HEK293 (cell line): ENCODE data around the gene HOXA10.

Experiments
- CTCF ChIA-PET: fragments of 350-600 bp; formaldehyde crosslinking; extraction: SDS; loops from one replicate; lab custom pipeline; 2021; ENCODE audit warnings: antibody characterized with exemption; lab: Yijun Ruan, JAX
- POLR2A ChIA-PET: fragments of 300-600 bp; formaldehyde crosslinking; extraction: SDS; loops from one replicate; lab custom pipeline; 2020; ENCODE audit warnings: antibody characterized with exemption, inconsistent platforms; lab: Yijun Ruan, JAX
- H3K27ac ChIP-seq: fragments of 200-500 bp; sonication (Bioruptor generic); 2 replicates; pipeline ENCODE4 v1.5.1; 2014; ENCODE audit warnings: low read depth, low read length, control low read depth, inconsistent platforms; ENCODE audit errors: extremely low read depth
- H3K36me3 ChIP-seq, 2 experiments: fragments of 200-500 bp in 1 of 2; sonication (Bioruptor generic) in 1 of 2; 1 replicate in 1 of 2; 2 replicates in 1 of 2; pipeline ENCODE4 v1.5.1; 2014 to 2017; ENCODE audit warnings: inconsistent platforms in 2 of 2, low read length in 2 of 2; ENCODE audit not compliant: control insufficient read depth in 2 of 2, insufficient read depth in 1 of 2
- H3K4me1 ChIP-seq: fragments of 200-500 bp; sonication (Bioruptor generic); 2 replicates; pipeline ENCODE4 v1.5.1; 2014; ENCODE audit warnings: mild to moderate bottlenecking, low read length, inconsistent platforms; ENCODE audit not compliant: control insufficient read depth, insufficient read depth
- H3K4me3 ChIP-seq: 2 replicates; pipeline ENCODE4 v1.5.1; 2011; ENCODE audit warnings: low read depth, mild to moderate bottlenecking, control low read depth, low read length, moderate library complexity
- H3K9me3 ChIP-seq: fragments of 200-500 bp; sonication (Bioruptor generic); 2 replicates; pipeline ENCODE4 v1.5.1; 2014; ENCODE audit warnings: low read depth, low read length, inconsistent platforms; ENCODE audit not compliant: control insufficient read depth, insufficient read depth
- FEZF1 ChIP-seq: fragments of 450-650 bp; formaldehyde crosslinking; IDR thresholded peaks from 2 replicates; pipeline ENCODE4 v1.5.1; 2016; ENCODE audit warnings: missing biosample characterization, missing genetic modification characterization
- GLI2 ChIP-seq: fragments of 450-650 bp; formaldehyde crosslinking; IDR thresholded peaks from 2 replicates; pipeline ENCODE4; 2017; ENCODE audit warnings: missing biosample characterization, missing genetic modification characterization, low read depth, borderline replicate concordance
- HOXC10 ChIP-seq: sonication (generic); formaldehyde crosslinking; IDR thresholded peaks from 2 replicates; pipeline ENCODE4 v1.8.1; 2023; ENCODE audit warnings: mild to moderate bottlenecking, missing genetic modification reagents
- IKZF3 ChIP-seq: fragments of 450-650 bp; IDR thresholded peaks from 2 replicates; pipeline ENCODE4 v1.5.0; 2018; ENCODE audit warnings: missing biosample characterization, mild to moderate bottlenecking, missing genetic modification characterization, moderate library complexity
- OSR2 ChIP-seq: fragments of 450-650 bp; formaldehyde crosslinking; IDR thresholded peaks from 2 replicates; pipeline ENCODE4 v1.5.1; 2016; ENCODE audit warnings: missing biosample characterization, missing genetic modification characterization
- PRDM1 ChIP-seq: fragments of 450-650 bp; formaldehyde crosslinking; IDR thresholded peaks from 2 replicates; pipeline ENCODE4; 2016; ENCODE audit warnings: missing biosample characterization, missing genetic modification characterization
- WT1 ChIP-seq: fragments of 450-650 bp; formaldehyde crosslinking; IDR thresholded peaks from 2 replicates; pipeline ENCODE4 v1.5.1; 2016; ENCODE audit warnings: missing biosample characterization, missing genetic modification characterization
- ZFP3 ChIP-seq: fragments of 450-650 bp; formaldehyde crosslinking; IDR thresholded peaks from 2 replicates; pipeline ENCODE4 v1.5.1; 2016; ENCODE audit warnings: low read depth, missing biosample characterization, missing genetic modification characterization
- ZNF10 ChIP-seq: fragments of 450-650 bp; formaldehyde crosslinking; IDR thresholded peaks from 2 replicates; pipeline ENCODE4 v1.5.1; 2017; ENCODE audit warnings: missing biosample characterization, missing genetic modification characterization
- ZNF2 ChIP-seq: fragments of 450-650 bp; formaldehyde crosslinking; IDR thresholded peaks from 2 replicates; pipeline ENCODE4 v1.5.1; 2016; ENCODE audit warnings: missing biosample characterization, missing genetic modification characterization
- ZNF23 ChIP-seq: fragments of 450-650 bp; formaldehyde crosslinking; IDR thresholded peaks from 2 replicates; pipeline ENCODE4 v1.5.1; 2016; ENCODE audit warnings: missing biosample characterization, missing genetic modification characterization, borderline replicate concordance
- ZNF239 ChIP-seq: fragments of 450-650 bp; formaldehyde crosslinking; IDR thresholded peaks from 2 replicates; pipeline ENCODE4 v1.5.1; 2016; ENCODE audit warnings: missing biosample characterization, missing genetic modification characterization
- ZNF366 ChIP-seq: fragments of 450-650 bp; formaldehyde crosslinking; conservative IDR thresholded peaks from 2 replicates; pipeline ENCODE4 v1.5.1; 2016; ENCODE audit warnings: missing biosample characterization, missing genetic modification characterization
- ZNF596 ChIP-seq: fragments of 450-650 bp; IDR thresholded peaks from 2 replicates; pipeline ENCODE4 v1.5.0; 2018; ENCODE audit warnings: missing biosample characterization, mild to moderate bottlenecking, missing genetic modification characterization, moderate library complexity
- ZNF600 ChIP-seq: fragments of 450-650 bp; formaldehyde crosslinking; IDR thresholded peaks from 2 replicates; pipeline ENCODE4 v1.5.1; 2016; ENCODE audit warnings: missing biosample characterization, missing genetic modification characterization
- ZNF610 ChIP-seq: fragments of 450-650 bp; formaldehyde crosslinking; IDR thresholded peaks from 2 replicates; pipeline ENCODE4 v1.5.1; 2016; ENCODE audit warnings: missing biosample characterization, missing genetic modification characterization, borderline replicate concordance
- ZNF623 ChIP-seq: fragments of 450-650 bp; formaldehyde crosslinking; IDR thresholded peaks from 2 replicates; pipeline ENCODE4 v1.5.1; 2016; ENCODE audit warnings: missing biosample characterization, missing genetic modification characterization
- ZNF791 ChIP-seq: fragments of 450-650 bp; formaldehyde crosslinking; IDR thresholded peaks from 2 replicates; pipeline ENCODE4 v1.5.1; 2016; ENCODE audit warnings: missing biosample characterization, missing genetic modification characterization
- ZSCAN30 ChIP-seq: fragments of 450-650 bp; IDR thresholded peaks from 2 replicates; pipeline ENCODE4 v1.5.1; 2018; ENCODE audit warnings: missing biosample characterization, mild to moderate bottlenecking, missing genetic modification characterization, moderate library complexity
- TF ChIP-seq, protein P1 (sequence below): fragments of 450-650 bp; formaldehyde crosslinking; IDR thresholded peaks from 2 replicates; pipeline ENCODE4 v1.5.1; 2016; ENCODE audit warnings: missing biosample characterization, missing genetic modification characterization
- TF ChIP-seq, protein P2 (sequence below): fragments of 450-650 bp; formaldehyde crosslinking; IDR thresholded peaks from 2 replicates; pipeline ENCODE4 v1.5.1; 2016; ENCODE audit warnings: missing biosample characterization, missing genetic modification characterization
- TF ChIP-seq, protein P3 (sequence below): fragments of 450-650 bp; formaldehyde crosslinking; IDR thresholded peaks from 2 replicates; pipeline ENCODE4 v1.5.1; 2016; ENCODE audit warnings: missing biosample characterization, missing genetic modification characterization, borderline replicate concordance
- TF ChIP-seq, protein P4 (sequence below): fragments of 450-650 bp; formaldehyde crosslinking; IDR thresholded peaks from 2 replicates; pipeline ENCODE4 v1.5.1; 2016; ENCODE audit warnings: missing biosample characterization, missing genetic modification characterization

Gene HOXA10

DNA sequence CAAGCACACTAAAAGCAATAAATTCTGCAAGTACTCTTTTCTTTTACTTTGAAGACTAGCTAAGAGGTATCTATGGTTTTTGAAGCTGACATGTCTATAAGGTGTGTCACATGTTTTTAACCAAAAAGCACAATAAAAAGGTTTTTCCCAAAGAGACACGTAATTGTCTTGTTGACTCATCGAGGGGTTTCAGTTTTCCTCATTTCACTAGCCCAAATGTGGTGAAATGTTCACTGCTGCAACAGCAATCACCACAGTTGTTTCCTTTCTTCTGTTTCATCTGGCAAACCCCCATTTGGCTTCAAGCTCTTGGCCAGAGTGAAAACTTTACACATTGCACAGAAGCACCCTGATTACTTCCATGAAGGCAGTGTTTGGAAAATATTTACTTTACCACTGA is 39.7 kb downstream of the HOXA10 start (continued):
- TF ChIP-seq, protein P1, sequence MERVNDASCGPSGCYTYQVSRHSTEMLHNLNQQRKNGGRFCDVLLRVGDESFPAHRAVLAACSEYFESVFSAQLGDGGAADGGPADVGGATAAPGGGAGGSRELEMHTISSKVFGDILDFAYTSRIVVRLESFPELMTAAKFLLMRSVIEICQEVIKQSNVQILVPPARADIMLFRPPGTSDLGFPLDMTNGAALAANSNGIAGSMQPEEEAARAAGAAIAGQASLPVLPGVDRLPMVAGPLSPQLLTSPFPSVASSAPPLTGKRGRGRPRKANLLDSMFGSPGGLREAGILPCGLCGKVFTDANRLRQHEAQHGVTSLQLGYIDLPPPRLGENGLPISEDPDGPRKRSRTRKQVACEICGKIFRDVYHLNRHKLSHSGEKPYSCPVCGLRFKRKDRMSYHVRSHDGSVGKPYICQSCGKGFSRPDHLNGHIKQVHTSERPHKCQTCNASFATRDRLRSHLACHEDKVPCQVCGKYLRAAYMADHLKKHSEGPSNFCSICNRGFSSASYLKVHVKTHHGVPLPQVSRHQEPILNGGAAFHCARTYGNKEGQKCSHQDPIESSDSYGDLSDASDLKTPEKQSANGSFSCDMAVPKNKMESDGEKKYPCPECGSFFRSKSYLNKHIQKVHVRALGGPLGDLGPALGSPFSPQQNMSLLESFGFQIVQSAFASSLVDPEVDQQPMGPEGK (tag by site-specific recombination): peak; percentile 41; the same call in 1 of the 2 replicates
- TF ChIP-seq ZNF623 (tag by site-specific recombination) (no peak), ZFP3 (tag by site-specific recombination) (no peak), PRDM1 (tag by site-specific recombination) (peak; percentile 57), ZNF2 (tag by site-specific recombination) (no peak)
- TF ChIP-seq, all 188 proteins: peak for 20

DNA sequence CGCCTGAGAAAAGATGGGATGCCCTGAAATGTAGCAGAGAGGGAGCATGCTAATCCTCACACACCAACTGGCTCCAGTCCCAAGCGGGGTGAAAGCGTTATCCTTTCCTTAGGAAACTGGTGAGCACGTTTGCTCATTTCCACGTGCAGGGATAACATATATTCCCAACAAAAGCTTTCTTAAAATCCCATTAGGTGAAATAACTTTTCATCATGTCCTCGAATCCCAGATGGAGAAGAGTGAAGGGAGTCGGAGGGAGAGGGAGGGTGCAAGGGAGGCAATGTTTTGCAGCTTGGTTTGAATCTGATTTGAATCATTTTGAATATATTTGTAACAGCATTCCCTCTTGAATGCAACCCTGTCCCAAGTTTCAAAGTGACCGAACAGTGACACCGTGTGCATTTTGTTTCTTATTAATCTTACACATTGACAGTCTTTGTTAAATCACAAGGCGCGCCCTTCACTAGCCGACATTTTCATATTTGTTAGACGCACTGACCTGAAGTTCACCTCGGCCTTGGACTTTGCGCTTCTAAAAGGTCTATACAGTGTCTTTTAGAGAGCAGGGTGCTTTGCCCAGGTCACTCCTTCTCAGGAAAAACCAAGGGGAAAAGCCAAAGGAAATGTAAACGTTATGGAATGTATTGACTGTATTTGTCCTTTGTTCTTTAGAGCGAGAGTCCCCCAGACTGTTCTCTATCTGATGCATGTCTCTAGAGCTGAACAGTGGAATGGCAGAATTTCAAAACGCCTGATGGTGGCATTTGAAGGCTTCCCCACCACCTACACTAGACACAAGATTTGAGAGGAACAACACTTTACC is 40.5 kb downstream of the HOXA10 start:
- H3K27ac ChIP-seq: peak overlapping the region; percentile 56; the same call in 1 of the 2 replicates
- CTCF ChIA-PET: interaction anchor here (0.8 to 1.9 kb wide), 6 partner anchors 10 to 764 kb away, joined by 3 to 7 read pairs (median 4); partner anchors contain the start of gene HOXA5
- no peaks in the 10 kb centered on the region for H3K9me3 ChIP-seq
- peaks cover 66% of the 10 kb centered on the region for H3K4me1 ChIP-seq
- H3K36me3 ChIP-seq: peaks cover 4 to 10% of the 10 kb centered on the region in 2 experiments; a peak in 1 of 3 replicates
- TF ChIP-seq ZNF791 (tag by site-specific recombination): no peak
- no peak for TF ChIP-seq GLI2 (tag by site-specific recombination)
- peak; percentile 52 for TF ChIP-seq WT1 (tag by site-specific recombination)
- no peak for TF ChIP-seq OSR2 (tag by site-specific recombination)
- peak; percentile 43; the same call in 1 of the 2 replicates for TF ChIP-seq ZNF596 (tag by site-specific recombination)
- TF ChIP-seq HOXC10 (CRISPR knock-in tag): no peak
- TF ChIP-seq, protein P2, sequence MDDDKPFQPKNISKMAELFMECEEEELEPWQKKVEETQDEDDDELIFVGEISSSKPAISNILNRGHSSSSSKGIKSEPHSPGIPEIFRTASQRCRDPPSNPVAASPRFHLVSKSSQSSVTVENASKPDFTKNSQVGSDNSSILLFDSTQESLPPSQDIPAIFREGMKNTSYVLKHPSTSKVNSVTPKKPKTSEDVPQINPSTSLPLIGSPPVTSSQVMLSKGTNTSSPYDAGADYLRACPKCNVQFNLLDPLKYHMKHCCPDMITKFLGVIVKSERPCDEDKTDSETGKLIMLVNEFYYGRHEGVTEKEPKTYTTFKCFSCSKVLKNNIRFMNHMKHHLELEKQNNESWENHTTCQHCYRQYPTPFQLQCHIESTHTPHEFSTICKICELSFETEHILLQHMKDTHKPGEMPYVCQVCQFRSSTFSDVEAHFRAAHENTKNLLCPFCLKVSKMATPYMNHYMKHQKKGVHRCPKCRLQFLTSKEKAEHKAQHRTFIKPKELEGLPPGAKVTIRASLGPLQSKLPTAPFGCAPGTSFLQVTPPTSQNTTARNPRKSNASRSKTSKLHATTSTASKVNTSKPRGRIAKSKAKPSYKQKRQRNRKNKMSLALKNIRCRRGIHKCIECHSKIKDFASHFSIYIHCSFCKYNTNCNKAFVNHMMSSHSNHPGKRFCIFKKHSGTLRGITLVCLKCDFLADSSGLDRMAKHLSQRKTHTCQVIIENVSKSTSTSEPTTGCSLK (tag by site-specific recombination): no peak
- TF ChIP-seq ZNF10 (tag by site-specific recombination): no peak
- peak; percentile 63; the same call in 1 of the 2 replicates for TF ChIP-seq PRDM1 (tag by site-specific recombination)
- TF ChIP-seq, protein P3, sequence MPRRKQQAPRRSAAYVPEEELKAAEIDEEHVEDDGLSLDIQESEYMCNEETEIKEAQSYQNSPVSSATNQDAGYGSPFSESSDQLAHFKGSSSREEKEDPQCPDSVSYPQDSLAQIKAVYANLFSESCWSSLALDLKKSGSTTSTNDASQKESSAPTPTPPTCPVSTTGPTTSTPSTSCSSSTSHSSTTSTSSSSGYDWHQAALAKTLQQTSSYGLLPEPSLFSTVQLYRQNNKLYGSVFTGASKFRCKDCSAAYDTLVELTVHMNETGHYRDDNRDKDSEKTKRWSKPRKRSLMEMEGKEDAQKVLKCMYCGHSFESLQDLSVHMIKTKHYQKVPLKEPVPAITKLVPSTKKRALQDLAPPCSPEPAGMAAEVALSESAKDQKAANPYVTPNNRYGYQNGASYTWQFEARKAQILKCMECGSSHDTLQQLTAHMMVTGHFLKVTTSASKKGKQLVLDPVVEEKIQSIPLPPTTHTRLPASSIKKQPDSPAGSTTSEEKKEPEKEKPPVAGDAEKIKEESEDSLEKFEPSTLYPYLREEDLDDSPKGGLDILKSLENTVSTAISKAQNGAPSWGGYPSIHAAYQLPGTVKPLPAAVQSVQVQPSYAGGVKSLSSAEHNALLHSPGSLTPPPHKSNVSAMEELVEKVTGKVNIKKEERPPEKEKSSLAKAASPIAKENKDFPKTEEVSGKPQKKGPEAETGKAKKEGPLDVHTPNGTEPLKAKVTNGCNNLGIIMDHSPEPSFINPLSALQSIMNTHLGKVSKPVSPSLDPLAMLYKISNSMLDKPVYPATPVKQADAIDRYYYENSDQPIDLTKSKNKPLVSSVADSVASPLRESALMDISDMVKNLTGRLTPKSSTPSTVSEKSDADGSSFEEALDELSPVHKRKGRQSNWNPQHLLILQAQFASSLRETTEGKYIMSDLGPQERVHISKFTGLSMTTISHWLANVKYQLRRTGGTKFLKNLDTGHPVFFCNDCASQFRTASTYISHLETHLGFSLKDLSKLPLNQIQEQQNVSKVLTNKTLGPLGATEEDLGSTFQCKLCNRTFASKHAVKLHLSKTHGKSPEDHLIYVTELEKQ (tag by site-specific recombination): no peak
- peak; percentile 80 for TF ChIP-seq FEZF1
- peak; percentile 75 for TF ChIP-seq IKZF3 (tag by site-specific recombination)
- 0 out of 2 replicates have a peak, but pooled peaks have one; percentile 6 for TF ChIP-seq ZSCAN30 (tag by site-specific recombination)
- no peak for TF ChIP-seq ZFP3 (tag by site-specific recombination)
- no peak for TF ChIP-seq ZNF23 (tag by site-specific recombination)
- no peak for TF ChIP-seq ZNF239 (tag by site-specific recombination)
- TF ChIP-seq ZNF366 (tag by site-specific recombination): peak; percentile 45; the same call in 1 of the 2 replicates
- no peak for TF ChIP-seq ZNF610 (tag by site-specific recombination)
- no peak for TF ChIP-seq ZNF600 (tag by site-specific recombination)
- TF ChIP-seq, protein P4, sequence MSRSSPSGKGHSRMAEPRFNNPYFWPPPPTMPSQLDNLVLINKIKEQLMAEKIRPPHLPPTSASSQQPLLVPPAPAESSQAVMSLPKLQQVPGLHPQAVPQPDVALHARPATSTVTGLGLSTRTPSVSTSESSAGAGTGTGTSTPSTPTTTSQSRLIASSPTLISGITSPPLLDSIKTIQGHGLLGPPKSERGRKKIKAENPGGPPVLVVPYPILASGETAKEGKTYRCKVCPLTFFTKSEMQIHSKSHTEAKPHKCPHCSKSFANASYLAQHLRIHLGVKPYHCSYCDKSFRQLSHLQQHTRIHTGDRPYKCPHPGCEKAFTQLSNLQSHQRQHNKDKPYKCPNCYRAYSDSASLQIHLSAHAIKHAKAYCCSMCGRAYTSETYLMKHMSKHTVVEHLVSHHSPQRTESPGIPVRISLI (tag by site-specific recombination): no peak
- no peak overlapping the region for H3K4me3 ChIP-seq
- POLR2A ChIA-PET: interaction anchor here (0.6 to 1.4 kb wide), 2 partner anchors 10 to 25 kb away, joined by 3 read pairs; partner anchors contain the start of gene HOXA5
